ENCODE measurements around the gene SWAP70.
A peak's percentile ranks its signal among the peaks of the same experiment; 100 is the strongest.
"Not testable (repeated sequence)": the region's sequence is repeated elsewhere in the genome, so short reads cannot be mapped to it uniquely, and the experiment has no call there.

Gene SWAP70

GRCh38 chr11:9693801-9694553 lies 30.1 kb downstream of the SWAP70 start:
- DNase-seq = no peak

GRCh38 chr11:9695228-9695627 lies 31.4 kb downstream of the SWAP70 start:
- DNase-seq = not testable (repeated sequence)

- DNase-seq = no peak
Observed at GRCh38 chr11:9697766-9698165, 33.9 kb downstream of the SWAP70 start.

- DNase-seq = no peak
Observed at GRCh38 chr11:9700105-9700801, 36.4 kb downstream of the SWAP70 start.

GRCh38 chr11:9701799-9702198 lies 37.9 kb downstream of the SWAP70 start:
- peak; percentile 38 for DNase-seq

GRCh38 chr11:9703280-9703679 lies 39.4 kb downstream of the SWAP70 start:
- no peak for DNase-seq

GRCh38 chr11:9704037-9704436 lies 40.2 kb downstream of the SWAP70 start:
- no peak for DNase-seq

GRCh38 chr11:9704620-9705019 lies 40.7 kb downstream of the SWAP70 start:
- no peak for DNase-seq

GRCh38 chr11:9705361-9705760 lies 41.5 kb downstream of the SWAP70 start:
- DNase-seq = not testable (repeated sequence)

GRCh38 chr11:9708544-9708943 lies 44.7 kb downstream of the SWAP70 start:
- no peak for DNase-seq

GRCh38 chr11:9710223-9710622 lies 46.3 kb downstream of the SWAP70 start:
- no peak for DNase-seq

- DNase-seq = no peak
Observed at GRCh38 chr11:9710852-9711251, 47.0 kb downstream of the SWAP70 start.

- DNase-seq = no peak
Observed at GRCh38 chr11:9711454-9712307, 47.8 kb downstream of the SWAP70 start.

GRCh38 chr11:9714272-9714940 lies 50.5 kb downstream of the SWAP70 start:
- DNase-seq = no peak

GRCh38 chr11:9716275-9717039 lies 52.6 kb downstream of the SWAP70 start:
- no peak for DNase-seq

GRCh38 chr11:9717040-9717357 lies 53.1 kb downstream of the SWAP70 start:
- DNase-seq = no peak

- no peak for DNase-seq
Observed at GRCh38 chr11:9717719-9718118, 53.8 kb downstream of the SWAP70 start.

GRCh38 chr11:9718147-9718546 lies 54.3 kb downstream of the SWAP70 start:
- no peak for DNase-seq

GRCh38 chr11:9719566-9720289 lies 55.9 kb downstream of the SWAP70 start:
- DNase-seq = no peak

- no peak for DNase-seq
Observed at GRCh38 chr11:9720290-9720630, 56.4 kb downstream of the SWAP70 start.

GRCh38 chr11:9722023-9722422 lies 58.1 kb downstream of the SWAP70 start:
- no peak for DNase-seq

GRCh38 chr11:9722893-9723292 lies 59.0 kb downstream of the SWAP70 start:
- DNase-seq = no peak

Data from NCI-H1105 treated with DMSO at 0.1 percent for 48 hours (cell line).